ENCODE measurements around the gene SS18.

The SS18 gene

DNA sequence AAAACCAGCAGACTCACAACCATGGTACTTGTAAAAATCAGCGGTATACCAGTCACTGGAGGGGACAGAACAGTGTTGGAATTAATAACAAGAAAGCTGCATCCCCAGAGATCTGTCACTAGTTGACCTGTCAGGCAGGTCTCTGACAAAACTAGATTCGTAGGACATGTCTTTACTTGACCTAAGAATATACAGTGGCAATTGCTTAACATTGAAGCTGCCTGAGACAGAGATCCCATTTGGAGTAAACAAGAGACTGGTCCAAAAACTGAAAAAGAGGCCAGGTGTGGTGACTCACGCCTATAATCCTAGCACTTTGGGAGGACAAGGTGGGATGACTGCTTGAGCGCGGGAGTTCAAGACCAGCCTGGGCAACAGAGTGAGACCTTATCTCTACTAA, 7.2 kb upstream of the SS18 start:
- H3K27ac ChIP-seq, result no peak overlapping the region
- intact Hi-C loops (cut with DNase I; ENCODE audit: low total_unique reads), result no loop called here

DNA sequence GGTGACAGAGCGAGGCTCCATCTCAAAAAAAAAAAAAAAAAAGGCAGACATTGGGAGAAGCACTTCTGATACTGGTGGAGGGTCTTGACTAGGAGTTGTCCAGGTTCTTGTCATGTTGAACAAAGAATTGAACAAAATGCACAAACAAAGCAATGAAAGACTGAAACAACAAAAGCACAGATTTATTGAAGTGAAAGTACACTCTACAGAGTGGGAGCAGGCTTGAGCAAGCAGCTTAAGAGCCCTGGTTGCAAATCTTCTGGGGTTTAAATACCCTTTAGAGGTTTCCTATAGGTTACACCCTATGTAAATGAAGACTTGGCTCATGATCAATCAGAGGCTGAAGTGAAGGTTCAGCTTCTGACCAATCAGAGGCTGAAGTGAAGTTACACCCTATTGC, 6.4 kb upstream of the SS18 start:
- TF ChIP-seq, protein P1, sequence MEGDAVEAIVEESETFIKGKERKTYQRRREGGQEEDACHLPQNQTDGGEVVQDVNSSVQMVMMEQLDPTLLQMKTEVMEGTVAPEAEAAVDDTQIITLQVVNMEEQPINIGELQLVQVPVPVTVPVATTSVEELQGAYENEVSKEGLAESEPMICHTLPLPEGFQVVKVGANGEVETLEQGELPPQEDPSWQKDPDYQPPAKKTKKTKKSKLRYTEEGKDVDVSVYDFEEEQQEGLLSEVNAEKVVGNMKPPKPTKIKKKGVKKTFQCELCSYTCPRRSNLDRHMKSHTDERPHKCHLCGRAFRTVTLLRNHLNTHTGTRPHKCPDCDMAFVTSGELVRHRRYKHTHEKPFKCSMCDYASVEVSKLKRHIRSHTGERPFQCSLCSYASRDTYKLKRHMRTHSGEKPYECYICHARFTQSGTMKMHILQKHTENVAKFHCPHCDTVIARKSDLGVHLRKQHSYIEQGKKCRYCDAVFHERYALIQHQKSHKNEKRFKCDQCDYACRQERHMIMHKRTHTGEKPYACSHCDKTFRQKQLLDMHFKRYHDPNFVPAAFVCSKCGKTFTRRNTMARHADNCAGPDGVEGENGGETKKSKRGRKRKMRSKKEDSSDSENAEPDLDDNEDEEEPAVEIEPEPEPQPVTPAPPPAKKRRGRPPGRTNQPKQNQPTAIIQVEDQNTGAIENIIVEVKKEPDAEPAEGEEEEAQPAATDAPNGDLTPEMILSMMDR (IDR thresholded peaks at IDR 0.05), result no peak
- no peak for DNase-seq
- Histone ChIP-seq H3K9me3 (no peaks in the 10 kb centered on the region), H3K27me3 (peaks cover 0 to 3% of the 10 kb centered on the region in 2 donors), H3K4me3 (no peak overlapping the region), H3K27ac (no peak overlapping the region), H3K4me1 (no peaks in the 10 kb centered on the region), H3K36me3 (no peaks in the 10 kb centered on the region)
- intact Hi-C loops (cut with DNase I; ENCODE audit: low total_unique reads), result no loop called here

More for the DNA sequence above, 7.2 kb upstream of the SS18 start:
- H3K9me3 ChIP-seq, result no peaks in the 10 kb centered on the region
- DNase-seq, result no peak
- no peaks in the 10 kb centered on the region for H3K4me1 ChIP-seq
- H3K27me3 ChIP-seq, result peaks cover 0 to 3% of the 10 kb centered on the region in 2 donors
- TF ChIP-seq, protein P1 (IDR thresholded peaks at IDR 0.05), result no peak
- no peaks in the 10 kb centered on the region for H3K36me3 ChIP-seq
- H3K4me3 ChIP-seq, result no peak overlapping the region

DNA sequence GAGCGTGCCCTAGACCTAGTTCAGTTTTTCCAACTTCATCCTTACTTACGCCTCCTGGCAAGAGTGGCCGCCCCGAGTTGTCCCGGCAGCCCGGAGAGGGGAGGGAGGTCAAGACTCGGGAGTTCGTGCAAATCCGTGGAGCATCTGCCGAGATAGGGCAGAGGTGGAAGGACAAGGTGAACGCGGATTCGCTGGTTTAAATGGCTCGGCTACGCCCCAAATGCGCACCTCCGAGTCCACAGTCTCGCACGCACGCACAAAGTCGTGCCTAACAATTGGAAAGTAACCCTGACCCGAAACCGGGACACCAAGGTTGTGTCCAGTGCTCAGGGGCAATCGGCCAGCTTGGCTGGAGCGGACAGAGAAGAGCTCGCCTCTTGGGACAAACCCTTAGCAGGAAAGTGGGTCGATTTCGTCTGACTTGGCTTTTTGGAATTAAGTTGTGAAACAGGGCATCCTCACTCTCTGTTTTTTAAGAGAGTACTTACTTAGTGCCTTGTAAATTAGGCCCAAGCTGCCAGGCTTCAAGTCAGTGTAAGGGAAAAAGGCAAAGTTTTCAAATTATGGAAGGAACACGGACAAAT, 726 bp upstream of the SS18 start:
- H3K27ac ChIP-seq, result peak overlapping the region; percentile 92 to 94
- H3K4me3 ChIP-seq, result peak overlapping the region; percentile 77 to 81
- H3K4me1 ChIP-seq, result peaks cover 0 to 33% (median 10%) of the 10 kb centered on the region in 4 donors
- intact Hi-C loops (cut with DNase I; ENCODE audit: low total_unique reads), result loop anchor here (5.0 kb wide), 1 partner anchor 136 kb away; the partner anchor contains the start of gene TAF4B
- peaks cover 0 to 2% (median under 1%) of the 10 kb centered on the region in 3 donors for H3K36me3 ChIP-seq
- peak; percentile 67 to 81 for DNase-seq
- no peaks in the 10 kb centered on the region for H3K9me3 ChIP-seq
- no peaks in the 10 kb centered on the region for H3K27me3 ChIP-seq
- TF ChIP-seq, protein P1 (IDR thresholded peaks at IDR 0.05), result no peak

DNA sequence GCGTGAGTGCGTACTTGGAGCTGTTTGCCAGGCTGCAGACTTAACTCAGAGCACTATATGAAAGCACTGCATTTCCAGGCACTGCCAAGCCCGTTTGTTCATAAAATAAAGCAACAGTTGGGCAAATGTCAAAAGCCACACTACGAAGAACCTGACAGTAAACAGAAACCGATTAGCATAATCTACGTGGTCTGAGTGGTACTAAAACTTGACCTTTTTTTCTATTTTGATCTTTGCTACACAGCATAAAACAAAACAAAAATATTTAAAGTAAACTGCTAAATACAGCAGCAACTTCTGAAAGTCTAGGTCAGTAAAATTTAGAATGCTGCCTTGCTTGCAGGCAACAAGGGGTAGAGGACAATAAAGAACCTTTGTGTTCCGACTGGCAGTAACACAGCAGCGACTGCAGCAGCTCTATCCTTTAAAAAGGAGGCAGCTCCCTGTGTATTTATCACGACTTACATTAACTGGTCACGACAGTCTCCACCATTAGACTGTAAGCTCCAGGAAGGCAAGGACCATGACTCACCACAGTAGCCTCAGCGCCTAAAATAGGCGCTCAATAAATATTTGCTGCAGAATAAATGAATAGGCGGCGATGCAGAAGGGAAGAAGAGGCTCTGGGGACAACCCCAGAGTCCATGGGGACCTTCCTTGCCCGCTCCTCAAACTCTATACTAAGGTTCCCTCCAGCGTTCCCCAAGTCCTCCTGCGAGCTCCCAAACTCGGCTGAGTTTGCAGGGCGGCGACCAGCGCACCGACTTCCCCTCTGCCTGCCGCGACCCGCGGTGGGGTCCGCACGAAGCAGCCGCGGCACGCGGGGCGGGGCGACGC, 902 bp downstream of the SS18 start:
- H3K4me1 ChIP-seq, result peaks cover 0 to 33% (median 11%) of the 10 kb centered on the region in 4 donors
- intact Hi-C loops (cut with DNase I; ENCODE audit: low total_unique reads), result loop anchor here (5.0 kb wide), 1 partner anchor 138 kb away; the partner anchor contains the start of gene TAF4B
- no peaks in the 10 kb centered on the region for H3K9me3 ChIP-seq
- TF ChIP-seq, protein P1 (IDR thresholded peaks at IDR 0.05), result no peak
- DNase-seq, result no peak
- no peaks in the 10 kb centered on the region for H3K27me3 ChIP-seq
- peak overlapping the region; percentile 92 to 94 for H3K27ac ChIP-seq
- H3K4me3 ChIP-seq, result peak overlapping the region; percentile 77 to 81
- H3K36me3 ChIP-seq, result peaks cover 13 to 14% (median 13%) of the 10 kb centered on the region in 3 donors

DNA sequence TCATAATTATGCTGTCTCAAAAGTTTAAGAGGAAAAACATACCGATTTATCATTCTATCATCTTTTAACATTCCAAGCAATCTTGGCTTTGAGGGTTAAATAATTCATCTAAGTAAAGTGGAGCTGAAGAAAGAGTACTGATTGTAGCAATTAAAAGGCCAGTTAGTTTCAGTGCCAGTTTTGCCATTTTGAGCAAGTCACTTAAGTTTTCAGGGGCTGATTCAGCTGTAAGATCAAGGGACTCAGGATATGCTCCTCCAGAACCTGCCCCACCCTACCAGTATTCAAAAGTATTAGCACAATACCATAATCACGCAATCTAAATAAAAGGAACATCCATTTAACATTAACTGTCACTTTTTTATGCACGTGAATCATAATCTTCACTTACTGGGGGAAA, 1.9 kb downstream of the SS18 start:
- Histone ChIP-seq H3K4me3 (peak overlapping the region; percentile 77 to 81), H3K27ac (peak overlapping the region in 1 of 2 donors; percentile 92), H3K4me1 (peaks cover 0 to 33% (median 11%) of the 10 kb centered on the region in 4 donors), H3K9me3 (no peaks in the 10 kb centered on the region), H3K36me3 (peaks cover 13 to 19% (median 15%) of the 10 kb centered on the region in 3 donors), H3K27me3 (no peaks in the 10 kb centered on the region)
- no peak for DNase-seq
- TF ChIP-seq, protein P1 (IDR thresholded peaks at IDR 0.05), result no peak
- intact Hi-C loops (cut with DNase I; ENCODE audit: low total_unique reads), result no loop called here

Measured in tibial artery (tissue), 4 donors.